KMS-11 (cell line): ENCODE measurements around the gene FCHSD2.

Experiments used
- H2AFZ ChIP-seq: fragments of 200-600 bp; sonication (generic); 2 replicates; pipeline ENCODE4 v1.6.1; 2016; ENCODE audit warnings: antibody characterized with exemption, mixed run types, low read depth
- H3K27ac ChIP-seq: fragments of 200-600 bp; sonication (generic); 2 replicates; pipeline ENCODE4 v1.6.1; 2016; ENCODE audit warnings: mild to moderate bottlenecking, mixed run types
- H3K27me3 ChIP-seq: fragments of 200-600 bp; sonication (generic); 2 replicates; pipeline ENCODE4 v1.6.1; 2017; ENCODE audit warnings: mild to moderate bottlenecking, low read depth, mixed run types, moderate library complexity; ENCODE audit not compliant: insufficient read depth
- H3K36me3 ChIP-seq: fragments of 200-600 bp; sonication (generic); 2 replicates; pipeline ENCODE4 v1.6.1; 2017; ENCODE audit warnings: mild to moderate bottlenecking, mixed run types; ENCODE audit not compliant: insufficient read depth
- H3K4me1 ChIP-seq: fragments of 200-600 bp; sonication (generic); 2 replicates; pipeline ENCODE4 v1.6.1; 2016; ENCODE audit warnings: mild to moderate bottlenecking, low read depth, mixed run types; ENCODE audit not compliant: poor library complexity, severe bottlenecking
- H3K4me2 ChIP-seq: fragments of 200-600 bp; sonication (generic); 2 replicates; pipeline ENCODE4 v1.7.0; 2016; ENCODE audit warnings: mild to moderate bottlenecking, mixed run types
- H3K4me3 ChIP-seq: fragments of 200-600 bp; sonication (generic); IDR thresholded peaks from 2 replicates; pipeline ENCODE4 v1.6.1; 2017; ENCODE audit warnings: low read depth, low read length, mixed read lengths; ENCODE audit not compliant: insufficient read depth
- H3K79me2 ChIP-seq: fragments of 200-600 bp; sonication (generic); 2 replicates; pipeline ENCODE4 v1.6.1; 2016; ENCODE audit warnings: low read depth, mixed run types; ENCODE audit not compliant: insufficient read depth
- H3K9ac ChIP-seq: fragments of 200-600 bp; sonication (generic); 2 replicates; pipeline ENCODE4 v1.6.1; 2016; ENCODE audit warnings: mild to moderate bottlenecking, mixed run types
- H4K20me1 ChIP-seq: fragments of 200-600 bp; sonication (generic); 2 replicates; pipeline ENCODE4 v1.6.1; 2016; ENCODE audit warnings: mild to moderate bottlenecking, mixed run types; ENCODE audit not compliant: insufficient read depth
- CTCF ChIP-seq: fragments of 200-600 bp; sonication (generic); conservative IDR thresholded peaks from 2 replicates; pipeline ENCODE4 v1.6.1; 2017; ENCODE audit warnings: low read depth, mild to moderate bottlenecking, antibody characterized with exemption, low read length, moderate library complexity, mixed read lengths

FCHSD2 gene

DNA sequence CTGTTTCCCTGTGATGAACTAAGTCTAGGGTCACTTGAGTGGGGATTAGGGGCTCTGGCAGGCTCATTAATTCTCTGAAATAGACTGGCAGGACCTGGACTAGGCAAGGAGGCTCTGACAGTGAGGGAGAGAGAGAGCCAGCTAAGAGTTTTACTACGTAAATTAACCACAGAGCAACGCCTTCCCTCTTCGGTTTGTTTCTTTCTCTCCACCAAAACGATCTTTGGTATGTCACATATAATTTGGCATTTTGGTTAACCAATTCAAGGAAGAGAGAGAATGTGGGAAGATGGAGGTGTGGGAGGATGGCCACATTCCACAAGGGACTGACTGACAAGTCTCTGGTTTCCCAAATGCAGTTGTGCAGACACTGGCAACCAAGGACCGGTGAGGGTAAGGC lies 300.0 kb downstream of the FCHSD2 start:
- Histone ChIP-seq H3K9ac (no peak overlapping the region), H3K4me3 (no peak overlapping the region), H2AFZ (no peak overlapping the region), H3K27ac (no peak overlapping the region), H3K79me2 (no peaks in the 10 kb centered on the region), H3K27me3 (no peaks in the 10 kb centered on the region), H4K20me1 (no peaks in the 10 kb centered on the region), H3K4me2 (no peak overlapping the region), H3K4me1 (no peaks in the 10 kb centered on the region), H3K36me3 (no peaks in the 10 kb centered on the region)
- TF ChIP-seq CTCF, result no peak

GRCh38 chr11:72841397-72841796 lies 300.7 kb downstream of the FCHSD2 start:
- H3K9ac ChIP-seq, result no peak overlapping the region
- no peaks in the 10 kb centered on the region for H3K36me3 ChIP-seq
- H3K79me2 ChIP-seq, result no peaks in the 10 kb centered on the region
- no peak overlapping the region for H3K27ac ChIP-seq
- no peak overlapping the region for H3K4me3 ChIP-seq
- H4K20me1 ChIP-seq, result no peaks in the 10 kb centered on the region
- H3K4me2 ChIP-seq, result no peak overlapping the region
- H3K27me3 ChIP-seq, result no peaks in the 10 kb centered on the region
- no peaks in the 10 kb centered on the region for H3K4me1 ChIP-seq
- TF ChIP-seq CTCF, result no peak
- no peak overlapping the region for H2AFZ ChIP-seq

DNA sequence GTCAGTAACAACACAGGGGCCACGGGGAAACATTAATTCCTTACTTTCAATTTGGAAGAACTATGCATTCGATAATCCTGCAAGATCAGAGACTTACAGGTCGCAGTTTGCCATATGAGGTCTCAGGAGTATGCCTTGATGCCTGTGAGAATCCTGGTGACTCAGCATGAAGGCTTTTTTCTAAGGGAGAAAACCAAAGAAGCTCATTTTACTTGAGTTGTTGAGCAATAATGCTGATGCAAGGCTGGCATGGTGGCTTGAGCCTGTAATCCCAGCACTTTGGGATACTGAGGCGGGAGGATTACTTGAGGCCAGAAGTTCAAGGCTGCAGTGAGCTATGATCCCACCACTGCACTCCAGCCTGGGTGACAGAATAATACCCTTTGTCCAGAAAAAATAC lies 301.3 kb downstream of the FCHSD2 start:
- H3K27ac ChIP-seq, result no peak overlapping the region
- no peak for TF ChIP-seq CTCF
- no peaks in the 10 kb centered on the region for H4K20me1 ChIP-seq
- no peak overlapping the region for H3K4me2 ChIP-seq
- no peaks in the 10 kb centered on the region for H3K27me3 ChIP-seq
- no peak overlapping the region for H2AFZ ChIP-seq
- H3K79me2 ChIP-seq, result no peaks in the 10 kb centered on the region
- H3K4me1 ChIP-seq, result no peaks in the 10 kb centered on the region
- H3K36me3 ChIP-seq, result no peaks in the 10 kb centered on the region
- H3K4me3 ChIP-seq, result no peak overlapping the region
- no peak overlapping the region for H3K9ac ChIP-seq

- Histone ChIP-seq H3K4me2 (no peak overlapping the region), H3K27ac (no peak overlapping the region), H3K27me3 (no peaks in the 10 kb centered on the region), H3K9ac (no peak overlapping the region), H2AFZ (no peak overlapping the region), H3K36me3 (no peaks in the 10 kb centered on the region), H3K79me2 (no peaks in the 10 kb centered on the region), H4K20me1 (no peaks in the 10 kb centered on the region), H3K4me3 (no peak overlapping the region), H3K4me1 (peaks cover 4% of the 10 kb centered on the region)
- TF ChIP-seq CTCF, result no peak
Observed at GRCh38 chr11:72838691-72839305, 303.3 kb downstream of the FCHSD2 start.
